ENCODE measurements around the gene PNKP.

PNKP gene

DNA sequence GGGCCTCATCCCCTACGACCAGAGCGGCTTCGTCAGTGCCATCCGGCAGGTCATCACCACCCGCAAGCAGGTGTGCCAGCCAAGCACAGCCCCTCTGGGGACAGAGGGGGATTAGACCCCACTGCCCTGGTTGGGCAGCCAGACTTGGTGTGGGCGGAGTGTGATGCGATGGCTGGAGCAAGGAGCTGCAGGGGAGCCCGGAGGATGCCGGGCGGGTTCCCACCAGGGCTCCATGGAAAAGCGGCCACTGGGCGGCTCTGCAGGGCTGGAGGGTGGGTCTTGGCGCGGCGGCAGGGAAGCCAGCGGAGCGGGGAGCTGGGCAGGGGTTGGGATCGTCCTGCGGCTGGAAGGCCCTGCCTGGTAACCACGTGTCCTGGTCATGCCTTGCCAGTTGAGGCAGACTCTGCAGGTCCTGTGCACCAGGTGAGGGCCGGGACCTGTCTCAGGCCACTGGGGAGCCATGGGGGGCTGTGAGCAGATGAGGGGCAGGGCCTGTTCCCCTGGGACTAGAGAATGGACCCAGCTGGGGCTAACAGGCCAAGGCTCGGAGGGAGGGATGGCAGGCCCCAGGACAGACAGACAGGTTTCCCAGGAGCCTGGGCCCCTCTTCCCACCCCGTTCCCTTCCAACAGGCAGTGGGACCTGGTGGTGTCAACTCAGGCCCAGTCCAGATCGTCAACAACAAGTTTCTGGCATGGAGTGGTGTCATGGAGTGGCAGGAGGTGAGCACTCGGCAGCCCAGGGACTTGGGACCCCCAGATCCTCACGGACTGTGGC is 10.1 kb downstream of the PNKP start:
- H3K4me3 ChIP-seq (ENCODE audit: low read length): no peak overlapping the region
- no peak for DNase-seq (ENCODE audit: low read depth, low spot score)
- WGBS (ENCODE audit: insufficient coverage, insufficient read length): no CpG with 5 or more reads among the region's 26 CpGs
- no peak overlapping the region for H3K27ac ChIP-seq (ENCODE audit: low read length)
- no peaks in the 10 kb centered on the region for H3K27me3 ChIP-seq (ENCODE audit: control insufficient read depth, insufficient read depth, low read length)
- peaks cover 52% of the 10 kb centered on the region for H3K36me3 ChIP-seq (ENCODE audit: control insufficient read depth, insufficient read depth, low read length)
- no peaks in the 10 kb centered on the region for H3K9me3 ChIP-seq (ENCODE audit: control insufficient read depth, insufficient read depth, low read length)
- H3K4me1 ChIP-seq (ENCODE audit: control insufficient read depth, insufficient read depth, low read length): no peaks in the 10 kb centered on the region; the same call in 1 of the 2 replicates

DNA sequence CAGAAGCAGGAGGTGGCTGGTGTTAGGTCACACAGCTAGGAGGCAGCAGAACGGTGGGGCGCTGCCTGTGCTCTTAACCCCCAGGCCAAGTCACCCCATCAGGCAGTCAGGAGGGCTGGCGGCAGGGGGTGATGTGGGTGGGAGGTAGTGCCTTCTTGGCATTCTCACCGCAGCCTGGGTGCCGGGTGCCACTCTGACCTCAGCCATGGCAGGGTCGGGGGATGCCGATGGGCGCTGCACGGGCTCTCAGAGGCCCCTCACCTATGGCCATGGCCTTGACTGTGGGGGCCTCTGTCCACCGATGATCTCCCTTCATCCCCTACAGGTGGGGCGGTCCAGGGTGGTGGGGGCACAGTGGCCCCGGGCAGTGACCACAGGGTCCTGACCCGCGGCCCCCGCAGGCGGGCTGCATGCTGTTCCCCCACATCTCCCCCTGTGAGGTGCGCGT is 10.8 kb downstream of the PNKP start:
- H3K9me3 ChIP-seq (ENCODE audit: control insufficient read depth, insufficient read depth, low read length): no peaks in the 10 kb centered on the region
- no peak overlapping the region for H3K27ac ChIP-seq (ENCODE audit: low read length)
- no peak for DNase-seq (ENCODE audit: low read depth, low spot score)
- no peaks in the 10 kb centered on the region; the same call in 1 of the 2 replicates for H3K4me1 ChIP-seq (ENCODE audit: control insufficient read depth, insufficient read depth, low read length)
- H3K4me3 ChIP-seq (ENCODE audit: low read length): no peak overlapping the region
- WGBS (ENCODE audit: insufficient coverage, insufficient read length): no CpG with 5 or more reads among the region's 18 CpGs
- H3K36me3 ChIP-seq (ENCODE audit: control insufficient read depth, insufficient read depth, low read length): peaks cover 47% of the 10 kb centered on the region
- H3K27me3 ChIP-seq (ENCODE audit: control insufficient read depth, insufficient read depth, low read length): no peaks in the 10 kb centered on the region

DNA sequence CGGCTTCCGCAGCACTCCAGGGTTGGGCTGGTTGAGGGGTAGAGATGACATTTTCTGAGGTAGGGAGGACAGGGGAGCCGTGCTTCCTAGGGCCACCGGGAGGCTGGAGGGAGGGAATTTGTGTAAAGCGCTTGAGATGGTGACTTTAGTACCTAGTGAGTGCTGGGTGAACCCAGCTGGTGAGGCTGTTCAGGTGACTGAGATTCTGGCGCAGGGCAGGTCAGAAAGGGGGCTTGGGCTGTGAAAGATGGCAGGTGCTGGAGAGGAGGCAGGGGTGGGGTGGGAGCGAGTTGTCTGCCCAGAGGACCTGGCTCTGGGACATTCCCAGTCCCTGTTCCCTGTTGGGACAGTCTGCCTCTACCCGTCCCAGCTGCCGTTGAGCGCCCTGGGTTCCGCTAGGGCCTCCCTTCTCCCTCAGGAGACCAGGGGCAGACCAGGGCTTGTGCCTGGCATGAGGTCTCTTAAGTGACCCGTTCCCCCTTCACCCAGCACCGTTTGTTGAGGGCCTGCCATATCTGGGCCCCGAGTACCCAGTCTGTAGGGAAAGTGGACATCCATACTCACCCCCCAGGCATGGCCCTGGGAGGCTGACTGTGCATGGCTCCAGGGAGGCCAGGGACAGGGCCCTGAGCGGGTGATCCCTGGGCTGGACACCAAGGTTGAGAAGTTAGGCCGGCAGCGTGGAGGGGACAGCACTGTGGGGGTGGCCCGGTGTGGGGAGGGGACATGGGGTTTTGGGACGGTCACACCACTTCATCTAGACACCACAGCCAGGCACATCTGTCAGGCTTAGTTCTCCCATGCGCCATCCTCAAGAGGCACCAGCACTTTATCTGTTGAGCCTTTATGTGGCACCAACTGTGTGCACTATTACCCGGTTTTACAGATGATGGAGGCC is 11.5 kb downstream of the PNKP start:
- H3K4me3 ChIP-seq (ENCODE audit: low read length): no peak overlapping the region
- WGBS (ENCODE audit: insufficient coverage, insufficient read length): no CpG with 5 or more reads among the region's 21 CpGs

DNA sequence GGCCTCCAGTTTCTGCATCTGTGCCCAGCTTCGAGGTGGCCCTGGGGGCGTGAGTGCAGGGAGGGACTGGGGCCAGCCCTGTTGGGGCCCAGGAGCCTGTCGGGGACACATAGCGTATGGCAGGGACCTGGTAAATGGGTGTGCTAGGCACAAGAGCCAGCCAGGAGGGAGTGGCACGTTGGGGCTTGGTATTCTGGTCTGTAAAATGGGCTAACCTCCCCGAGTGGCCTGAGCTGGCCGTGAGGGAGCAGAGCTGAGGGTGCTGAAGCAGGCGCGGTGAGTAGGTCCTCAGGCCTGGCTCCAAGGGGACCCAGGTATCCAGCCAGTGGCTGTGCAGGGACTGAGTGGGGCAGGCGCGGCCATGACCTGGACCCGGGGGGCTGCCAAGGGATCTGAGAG is 12.1 kb downstream of the PNKP start:
- no CpG with 5 or more reads among the region's 12 CpGs for WGBS (ENCODE audit: insufficient coverage, insufficient read length)
- H3K36me3 ChIP-seq (ENCODE audit: control insufficient read depth, insufficient read depth, low read length): peaks cover 41% of the 10 kb centered on the region
- H3K27me3 ChIP-seq (ENCODE audit: control insufficient read depth, insufficient read depth, low read length): no peaks in the 10 kb centered on the region
- H3K4me1 ChIP-seq (ENCODE audit: control insufficient read depth, insufficient read depth, low read length): no peaks in the 10 kb centered on the region; the same call in 1 of the 2 replicates
- H3K4me3 ChIP-seq (ENCODE audit: low read length): no peak overlapping the region
- H3K9me3 ChIP-seq (ENCODE audit: control insufficient read depth, insufficient read depth, low read length): no peaks in the 10 kb centered on the region
- no peak overlapping the region for H3K27ac ChIP-seq (ENCODE audit: low read length)
- no peak for DNase-seq (ENCODE audit: low read depth, low spot score)

More for the DNA sequence above, 11.5 kb downstream of the PNKP start:
- Histone ChIP-seq H3K9me3 (ENCODE audit: control insufficient read depth, insufficient read depth, low read length) (no peaks in the 10 kb centered on the region), H3K36me3 (ENCODE audit: control insufficient read depth, insufficient read depth, low read length) (peaks cover 46% of the 10 kb centered on the region), H3K27ac (ENCODE audit: low read length) (no peak overlapping the region), H3K4me1 (ENCODE audit: control insufficient read depth, insufficient read depth, low read length) (no peaks in the 10 kb centered on the region; the same call in 1 of the 2 replicates), H3K27me3 (ENCODE audit: control insufficient read depth, insufficient read depth, low read length) (no peaks in the 10 kb centered on the region)
- DNase-seq (ENCODE audit: low read depth, low spot score): no peak

DNA sequence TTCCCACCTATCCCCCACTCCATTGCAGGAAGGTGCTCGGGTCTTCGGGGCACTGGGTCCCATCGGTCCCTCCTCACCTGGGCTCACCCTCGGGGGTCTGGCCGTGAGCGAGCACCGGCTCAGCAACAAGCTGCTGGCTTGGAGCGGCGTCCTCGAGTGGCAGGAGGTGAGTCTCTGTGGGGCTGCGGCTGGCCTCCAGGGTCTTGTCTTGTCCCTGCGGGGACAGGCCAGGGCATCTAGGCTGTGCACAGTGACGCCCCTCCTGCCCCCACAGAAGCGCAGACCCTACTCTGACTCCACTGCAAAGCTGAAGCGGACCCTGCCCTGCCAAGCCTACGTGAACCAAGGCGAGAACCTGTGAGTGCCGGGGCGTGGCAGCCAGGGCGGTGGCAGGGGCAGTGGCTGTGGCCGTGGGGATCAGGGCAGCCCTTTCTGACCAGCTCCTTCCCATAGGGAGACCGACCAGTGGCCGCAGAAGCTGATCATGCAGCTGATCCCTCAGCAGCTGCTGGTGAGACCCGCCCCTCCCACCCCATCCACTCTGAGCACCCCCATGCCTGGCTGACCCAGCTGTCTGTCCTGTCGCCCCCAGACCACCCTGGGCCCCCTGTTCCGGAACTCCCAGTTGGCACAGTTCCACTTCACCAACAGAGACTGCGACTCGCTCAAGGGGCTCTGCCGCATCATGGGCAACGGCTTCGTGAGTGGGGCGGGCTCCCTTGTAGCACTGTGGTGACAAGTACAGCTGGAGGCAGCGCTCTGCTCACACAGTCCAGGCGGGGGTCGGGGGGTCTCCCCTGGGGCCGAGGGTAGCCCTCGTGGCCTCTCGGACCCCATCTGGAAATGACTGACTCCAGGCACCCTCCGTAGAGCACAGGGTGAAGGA is 12.8 kb downstream of the PNKP start:
- H3K27ac ChIP-seq (ENCODE audit: low read length): no peak overlapping the region
- peaks cover 3% of the 10 kb centered on the region; the same call in 1 of the 2 replicates for H3K4me1 ChIP-seq (ENCODE audit: control insufficient read depth, insufficient read depth, low read length)
- H3K27me3 ChIP-seq (ENCODE audit: control insufficient read depth, insufficient read depth, low read length): no peaks in the 10 kb centered on the region
- peaks cover 36% of the 10 kb centered on the region for H3K36me3 ChIP-seq (ENCODE audit: control insufficient read depth, insufficient read depth, low read length)
- H3K9me3 ChIP-seq (ENCODE audit: control insufficient read depth, insufficient read depth, low read length): no peaks in the 10 kb centered on the region
- WGBS (ENCODE audit: insufficient coverage, insufficient read length): no CpG with 5 or more reads among the region's 39 CpGs
- no peak for DNase-seq (ENCODE audit: low read depth, low spot score)
- H3K4me3 ChIP-seq (ENCODE audit: low read length): no peak overlapping the region

GRCh38 chr19:49853852-49854377 is 13.5 kb downstream of the PNKP start:
- Histone ChIP-seq H3K27ac (ENCODE audit: low read length) (no peak overlapping the region), H3K4me3 (ENCODE audit: low read length) (no peak overlapping the region), H3K27me3 (ENCODE audit: control insufficient read depth, insufficient read depth, low read length) (no peaks in the 10 kb centered on the region), H3K36me3 (ENCODE audit: control insufficient read depth, insufficient read depth, low read length) (peaks cover 34% of the 10 kb centered on the region), H3K4me1 (ENCODE audit: control insufficient read depth, insufficient read depth, low read length) (peaks cover 3% of the 10 kb centered on the region; the same call in 1 of the 2 replicates), H3K9me3 (ENCODE audit: control insufficient read depth, insufficient read depth, low read length) (no peaks in the 10 kb centered on the region)
- no CpG with 5 or more reads among the region's 10 CpGs for WGBS (ENCODE audit: insufficient coverage, insufficient read length)
- no peak for DNase-seq (ENCODE audit: low read depth, low spot score)

DNA sequence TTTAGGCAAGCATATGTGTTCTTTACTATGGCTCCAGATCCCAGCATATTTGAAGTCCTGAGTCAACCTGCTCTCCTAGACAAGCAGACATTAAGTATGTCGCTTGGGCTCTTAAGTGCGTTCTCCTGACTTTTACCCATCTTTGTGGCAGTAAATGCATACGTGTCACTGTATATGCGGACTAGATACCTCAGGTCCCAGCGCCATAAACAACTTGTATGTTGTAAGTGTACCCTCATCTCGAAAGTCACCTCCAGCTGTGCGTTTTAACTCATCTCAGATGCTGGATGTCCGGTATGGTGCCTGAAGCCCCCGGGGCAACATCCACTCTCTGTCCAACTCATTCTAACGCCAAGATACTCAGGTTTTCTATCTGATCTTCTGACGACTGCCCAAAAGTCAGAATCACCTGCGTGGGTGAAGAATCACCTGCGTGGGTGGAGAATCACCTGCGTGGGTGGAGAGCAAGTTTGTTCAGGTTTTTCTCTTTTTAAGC is 14.7 kb downstream of the PNKP start:
- no CpG with 5 or more reads among the region's 14 CpGs for WGBS (ENCODE audit: insufficient coverage, insufficient read length)
- Histone ChIP-seq H3K4me1 (ENCODE audit: control insufficient read depth, insufficient read depth, low read length) (peaks cover 3% of the 10 kb centered on the region; the same call in 1 of the 2 replicates), H3K4me3 (ENCODE audit: low read length) (peak overlapping the region; percentile 58; the same call in 1 of the 2 replicates)

DNA sequence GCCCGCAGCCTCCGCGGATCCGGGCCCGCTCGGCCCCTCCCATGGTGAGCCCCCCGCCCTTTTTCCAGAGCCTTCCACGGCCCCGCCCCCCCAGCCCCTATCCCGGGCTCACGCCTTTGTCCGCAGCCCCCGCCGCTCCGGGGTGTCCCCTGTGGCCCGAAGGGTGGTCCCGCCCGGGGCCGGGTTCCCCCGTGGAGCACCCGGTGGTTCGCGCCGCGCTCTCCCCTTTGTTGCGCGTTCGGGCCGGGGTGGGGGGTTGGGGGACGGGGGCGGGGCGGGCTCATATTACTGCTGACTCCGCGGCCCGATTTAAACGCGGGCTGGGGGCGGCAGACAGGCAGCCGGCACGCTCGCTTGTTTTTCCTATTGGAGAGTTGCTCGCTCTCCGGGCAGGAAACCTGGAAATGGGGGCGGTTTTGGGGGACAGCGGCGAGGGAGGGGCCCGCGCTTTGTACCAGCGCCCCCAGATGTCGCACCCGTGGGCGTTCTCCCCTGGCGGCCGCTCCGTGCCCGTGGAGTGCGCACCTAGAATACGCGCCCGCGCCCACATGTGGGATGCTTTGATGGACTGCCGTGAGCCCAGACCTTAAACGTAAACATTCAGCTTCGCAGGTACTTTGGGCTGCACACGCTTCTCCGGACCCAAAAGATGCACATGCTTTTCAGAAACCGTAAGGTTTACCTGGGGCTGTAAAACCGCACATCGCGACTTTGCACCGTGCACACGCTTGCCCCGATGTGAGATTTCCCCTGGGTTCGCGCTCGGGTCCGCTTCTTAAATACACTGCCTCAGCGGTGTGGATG is 15.7 kb downstream of the PNKP start:
- Histone ChIP-seq H3K4me1 (ENCODE audit: control insufficient read depth, insufficient read depth, low read length) (peaks cover 3% of the 10 kb centered on the region; the same call in 1 of the 2 replicates), H3K9me3 (ENCODE audit: control insufficient read depth, insufficient read depth, low read length) (no peaks in the 10 kb centered on the region), H3K36me3 (ENCODE audit: control insufficient read depth, insufficient read depth, low read length) (peaks cover 15% of the 10 kb centered on the region), H3K4me3 (ENCODE audit: low read length) (peak overlapping the region; percentile 58; the same call in 1 of the 2 replicates), H3K27me3 (ENCODE audit: control insufficient read depth, insufficient read depth, low read length) (no peaks in the 10 kb centered on the region), H3K27ac (ENCODE audit: low read length) (no peak overlapping the region)
- no CpG with 5 or more reads among the region's 78 CpGs for WGBS (ENCODE audit: insufficient coverage, insufficient read length)
- no peak for DNase-seq (ENCODE audit: low read depth, low spot score)

More for the DNA sequence above, 14.7 kb downstream of the PNKP start:
- H3K9me3 ChIP-seq (ENCODE audit: control insufficient read depth, insufficient read depth, low read length): no peaks in the 10 kb centered on the region
- H3K27ac ChIP-seq (ENCODE audit: low read length): no peak overlapping the region
- H3K27me3 ChIP-seq (ENCODE audit: control insufficient read depth, insufficient read depth, low read length): no peaks in the 10 kb centered on the region
- no peak for DNase-seq (ENCODE audit: low read depth, low spot score)
- H3K36me3 ChIP-seq (ENCODE audit: control insufficient read depth, insufficient read depth, low read length): peaks cover 24% of the 10 kb centered on the region

All from iPS DF 6.9 (cell line).